GM18858 (cell line): ENCODE results near the gene SOX11.

Source experiments
- ATAC-seq: cut with Tn5 transposase; IDR thresholded peaks from one replicate; pipeline ENCODE4 v1.9.1; 2021; ENCODE audit not compliant: unreplicated experiment

Gene SOX11

DNA sequence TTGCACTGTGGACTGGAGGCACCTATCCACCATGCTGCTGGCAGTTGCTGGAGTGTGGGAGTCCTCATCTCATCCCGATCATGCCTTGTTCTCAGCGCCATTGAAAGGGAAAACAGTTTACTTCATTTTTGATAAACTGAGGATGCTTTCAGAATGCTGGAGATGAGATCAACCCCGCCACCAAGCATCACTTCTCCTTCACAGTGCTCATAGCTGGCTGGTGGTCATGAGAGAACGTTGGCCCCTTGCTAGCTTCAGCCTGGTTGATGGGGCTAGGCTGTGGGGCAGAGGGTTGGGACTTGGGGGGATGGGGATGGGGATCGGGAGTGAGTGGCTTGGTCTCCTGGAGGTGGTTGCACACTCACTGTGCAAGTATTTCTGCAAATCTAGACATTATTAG lies 30.1 kb downstream of the SOX11 start:
- ATAC-seq, result no peak

DNA sequence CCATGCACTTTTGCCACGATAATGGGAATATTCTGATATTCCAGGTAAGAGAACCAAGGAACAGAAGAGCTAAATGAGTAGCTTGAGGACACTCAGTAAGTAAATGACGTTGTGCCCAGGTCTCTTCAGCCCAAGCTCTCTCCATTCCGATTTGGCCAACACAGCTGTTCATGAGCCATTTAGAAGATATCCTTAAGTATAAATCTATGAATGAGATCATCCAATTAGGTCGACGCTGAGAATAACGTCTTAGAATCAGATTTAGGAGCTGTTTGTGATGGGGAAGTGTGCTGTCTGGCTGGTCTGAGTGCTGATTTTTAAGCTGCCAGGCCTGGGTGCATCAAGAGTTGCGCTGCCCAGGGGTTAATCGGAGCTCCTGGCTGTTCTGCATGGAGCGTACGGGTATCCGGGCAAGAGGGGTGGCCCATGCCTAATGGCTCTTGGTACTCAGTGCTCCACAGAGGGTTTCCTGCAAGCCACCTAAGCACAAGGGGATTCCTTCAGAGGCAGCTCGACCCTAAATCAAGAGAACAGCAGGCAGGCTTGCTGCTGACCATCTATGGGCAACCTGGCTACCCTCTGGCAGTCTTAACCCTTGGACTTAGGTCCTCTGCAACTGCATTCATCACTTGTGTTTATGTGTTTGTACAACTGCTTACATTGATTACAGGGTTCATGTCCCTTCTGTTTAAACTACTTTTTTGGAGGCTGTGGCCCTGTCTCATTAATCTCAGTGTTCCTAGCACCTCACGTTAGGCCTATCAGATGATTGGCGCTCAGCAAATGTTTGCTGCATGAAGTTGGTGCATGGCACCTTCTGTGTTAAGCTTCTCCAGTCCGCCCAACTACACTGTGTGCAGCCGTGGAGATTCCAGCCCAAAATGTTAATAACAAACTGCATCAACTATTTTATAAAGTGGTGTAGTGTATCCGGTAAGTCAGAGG lies 31.9 kb downstream of the SOX11 start:
- ATAC-seq, result no peak

DNA sequence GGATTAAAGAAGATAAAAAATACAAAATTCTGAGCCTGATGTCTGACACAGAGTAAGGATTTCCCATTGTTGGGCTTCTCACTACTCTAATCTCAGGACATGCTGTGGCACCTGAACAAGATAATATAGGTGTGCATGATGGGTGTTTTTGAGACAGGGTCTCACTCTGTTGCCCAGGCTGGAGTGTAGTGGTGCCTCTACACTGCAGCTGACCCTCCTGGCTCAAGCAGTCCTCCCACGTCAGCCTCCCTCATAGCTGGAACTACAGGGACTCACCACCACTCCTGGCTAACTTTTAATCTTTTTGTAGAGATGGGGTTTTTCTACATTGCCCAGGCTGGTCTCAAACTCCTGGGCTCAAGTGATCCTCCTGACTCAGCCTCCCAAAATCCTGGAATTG lies 32.9 kb downstream of the SOX11 start:
- ATAC-seq, result no peak

DNA sequence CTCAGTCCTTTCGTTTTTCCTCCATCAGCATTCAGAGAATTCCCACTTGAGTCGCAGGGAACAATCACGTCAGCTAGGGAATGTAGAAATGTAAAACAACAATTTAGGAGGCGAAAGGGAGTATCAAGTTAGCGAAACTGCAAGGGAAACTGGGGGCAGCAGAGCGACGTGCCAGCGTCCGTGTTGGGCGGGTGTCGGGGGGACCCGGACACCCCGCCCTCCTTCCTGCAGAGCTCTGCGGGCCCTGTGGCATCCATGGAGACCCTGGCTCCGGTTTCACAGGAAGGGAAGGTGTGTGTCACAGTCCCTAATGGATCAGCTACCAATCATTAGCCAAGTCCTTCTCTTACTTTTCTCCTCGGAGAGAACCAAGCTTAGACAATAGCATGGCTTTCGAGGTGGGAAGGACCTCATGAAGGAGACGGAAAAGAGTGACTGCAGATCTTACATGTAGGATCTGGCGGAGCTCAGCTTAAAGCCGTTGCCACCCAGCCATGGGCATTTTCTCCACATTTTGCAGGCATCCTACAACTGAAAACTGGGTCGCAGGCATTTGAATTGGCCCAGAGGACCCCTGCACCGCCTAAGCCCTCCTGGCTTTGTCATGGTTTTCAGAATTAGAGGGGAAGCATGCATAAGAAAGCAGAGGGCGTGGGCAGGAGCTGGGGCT lies 33.7 kb downstream of the SOX11 start:
- ATAC-seq, result no peak

DNA sequence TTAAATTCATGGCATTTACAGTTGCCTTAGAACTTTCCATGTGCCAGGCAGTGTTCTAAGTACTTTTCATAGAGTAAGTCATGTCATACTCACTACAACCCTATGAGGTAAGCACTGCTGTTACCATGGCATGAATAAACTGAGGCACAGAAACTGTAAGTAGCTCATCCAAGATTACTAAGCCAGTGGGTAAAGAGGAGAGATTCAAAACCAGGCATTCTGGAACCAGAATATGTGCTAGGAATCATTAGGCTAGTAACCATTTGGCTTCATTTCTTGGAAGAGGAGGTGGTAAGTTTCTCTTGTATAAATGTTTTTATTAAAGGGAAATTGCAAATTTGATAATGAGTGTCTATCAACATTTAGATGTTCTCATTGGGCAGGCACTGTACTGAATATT lies 35.1 kb downstream of the SOX11 start:
- no peak for ATAC-seq

DNA sequence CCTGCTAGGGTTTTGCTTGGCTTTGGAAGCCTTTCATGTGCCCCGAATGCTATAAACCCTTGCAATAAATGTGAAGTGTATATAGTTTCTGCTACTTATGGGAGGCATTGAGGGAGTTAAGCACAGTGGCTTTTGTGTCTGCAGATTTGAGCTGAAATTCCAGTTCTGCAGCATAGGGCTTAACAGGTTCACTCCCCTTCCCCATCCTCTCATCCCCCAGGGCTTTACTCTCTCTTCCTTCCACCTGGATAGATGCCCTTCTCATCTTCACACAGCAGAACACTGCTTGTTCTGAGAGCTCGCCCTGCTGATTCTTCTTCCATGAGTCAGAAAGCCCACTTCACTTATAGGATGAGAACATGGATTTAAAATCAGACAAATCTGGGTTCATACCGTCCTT lies 37.2 kb downstream of the SOX11 start:
- no peak for ATAC-seq

DNA sequence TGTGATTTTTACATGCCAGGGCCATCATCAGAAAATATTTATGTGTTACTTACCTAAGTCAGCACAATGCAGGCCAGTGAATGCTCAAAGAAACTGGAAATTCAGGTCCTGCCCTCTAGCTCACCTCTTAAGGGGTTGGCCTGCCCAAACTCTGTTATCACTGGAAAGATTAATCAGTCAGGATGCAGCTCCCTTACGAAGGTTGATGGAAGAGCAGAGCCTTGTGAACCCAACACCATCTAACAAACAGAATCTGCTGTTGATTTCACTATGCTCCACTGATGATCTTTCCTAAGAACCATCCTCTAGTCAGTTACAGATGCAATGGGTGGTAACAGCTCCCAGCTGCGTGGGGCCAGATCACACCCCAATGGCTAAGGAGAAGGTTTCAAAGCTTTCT lies 38.2 kb downstream of the SOX11 start:
- no peak for ATAC-seq

DNA sequence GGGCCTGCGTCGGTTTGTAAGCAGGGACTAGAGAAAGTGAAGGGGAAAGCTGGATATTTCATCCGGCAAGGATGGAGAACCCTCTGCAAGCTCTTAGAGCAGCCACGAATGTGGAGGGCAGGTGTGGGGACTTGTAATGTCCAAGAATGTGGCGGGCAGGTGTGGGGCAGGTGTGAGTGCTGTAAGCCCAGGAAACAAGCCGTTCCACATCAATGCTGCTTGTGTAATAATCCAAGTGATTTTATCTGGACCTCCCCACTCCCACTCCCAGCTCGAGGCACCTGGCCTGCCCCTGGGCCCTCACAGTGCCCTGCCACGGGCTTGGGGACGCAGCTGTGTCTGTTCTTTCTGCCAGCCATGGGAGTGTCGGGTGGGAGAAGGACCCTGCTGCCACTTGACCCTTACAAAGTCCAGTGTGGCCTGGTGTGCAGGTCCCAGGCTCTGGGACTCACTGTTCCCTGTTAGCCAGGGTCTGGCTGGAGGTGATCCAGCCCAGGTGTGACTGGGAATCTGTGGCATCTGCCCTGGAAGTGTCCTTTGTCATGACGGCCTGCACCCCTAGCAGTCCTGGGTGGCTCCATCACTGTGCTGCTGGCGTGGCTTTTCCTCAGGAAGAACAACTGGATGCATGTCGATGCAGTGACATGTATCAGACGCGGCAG lies 42.8 kb downstream of the SOX11 start:
- no peak for ATAC-seq

DNA sequence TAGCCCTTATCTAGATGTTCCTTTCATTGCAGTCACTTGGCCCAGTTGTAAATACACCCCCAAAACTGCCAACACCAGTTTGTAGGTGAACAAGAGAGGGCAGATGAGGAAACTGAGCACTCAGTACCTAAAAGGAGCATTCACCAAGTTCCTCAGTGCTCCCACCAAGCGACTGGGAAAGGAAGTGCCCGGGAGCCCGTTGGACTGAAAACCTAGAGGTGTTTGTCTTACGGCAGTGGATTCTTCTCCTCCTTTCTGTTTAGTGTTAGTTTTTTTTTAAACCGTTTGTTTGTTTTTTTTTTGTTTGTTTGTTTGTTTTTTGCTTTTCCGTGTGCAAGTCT lies 43.3 kb downstream of the SOX11 start:
- no peak for ATAC-seq

DNA sequence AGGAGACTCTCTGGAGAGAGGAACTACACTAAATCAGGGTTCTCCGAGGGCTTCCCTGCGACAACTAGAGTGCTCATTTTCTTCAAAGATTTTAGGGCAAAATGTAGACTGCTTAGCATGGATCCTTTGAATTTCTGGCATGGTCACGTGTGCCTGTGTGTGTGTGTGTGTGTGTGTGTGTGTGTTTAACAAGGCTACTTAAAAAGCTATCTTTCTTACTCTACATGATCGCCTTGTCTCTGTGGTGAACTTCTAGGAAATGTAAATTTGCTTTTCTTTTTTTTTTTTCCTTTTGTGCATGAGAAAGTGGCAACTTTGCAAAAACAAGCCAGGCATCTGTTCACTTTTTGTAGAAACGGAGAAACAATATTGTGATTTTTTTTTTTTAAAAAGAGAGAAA lies 43.9 kb downstream of the SOX11 start:
- no peak for ATAC-seq

DNA sequence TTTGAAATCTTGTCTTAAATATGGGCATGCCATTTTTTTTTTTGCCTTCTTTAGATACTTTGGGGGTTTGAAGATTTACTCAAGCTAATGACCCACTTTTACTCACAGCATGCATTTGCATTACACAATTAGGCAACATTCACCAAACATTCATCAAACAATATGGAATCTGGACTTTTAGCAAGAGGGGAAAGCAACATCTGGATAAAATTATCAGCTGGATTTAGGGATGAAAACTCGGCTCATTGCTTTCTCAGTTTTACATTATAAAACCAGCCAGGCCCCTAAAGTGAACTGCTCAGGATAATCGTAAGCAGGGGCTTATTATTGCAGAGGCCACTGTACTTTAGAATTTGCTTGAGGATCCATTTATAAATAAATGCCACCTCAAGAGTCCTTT lies 44.7 kb downstream of the SOX11 start:
- no peak for ATAC-seq

DNA sequence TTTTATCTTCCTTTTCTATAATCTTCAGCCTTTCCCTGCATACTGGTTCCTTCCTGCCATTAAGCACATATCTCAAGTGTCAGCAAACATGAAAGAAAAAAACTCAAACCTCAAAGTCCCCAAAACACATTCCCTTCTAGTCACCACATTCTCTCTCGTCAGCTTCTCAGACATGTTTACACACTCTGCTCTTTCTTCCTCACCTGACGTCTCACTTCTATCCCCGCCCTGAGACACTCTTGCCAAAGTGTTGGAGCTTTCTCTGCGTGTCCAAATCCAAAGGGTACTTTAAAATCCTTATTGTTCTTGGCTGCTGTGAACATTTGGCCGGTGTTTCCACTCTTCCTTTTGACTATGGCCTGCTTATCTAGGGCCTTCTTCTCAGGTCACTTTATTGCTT lies 47.9 kb downstream of the SOX11 start:
- ATAC-seq, result no peak

DNA sequence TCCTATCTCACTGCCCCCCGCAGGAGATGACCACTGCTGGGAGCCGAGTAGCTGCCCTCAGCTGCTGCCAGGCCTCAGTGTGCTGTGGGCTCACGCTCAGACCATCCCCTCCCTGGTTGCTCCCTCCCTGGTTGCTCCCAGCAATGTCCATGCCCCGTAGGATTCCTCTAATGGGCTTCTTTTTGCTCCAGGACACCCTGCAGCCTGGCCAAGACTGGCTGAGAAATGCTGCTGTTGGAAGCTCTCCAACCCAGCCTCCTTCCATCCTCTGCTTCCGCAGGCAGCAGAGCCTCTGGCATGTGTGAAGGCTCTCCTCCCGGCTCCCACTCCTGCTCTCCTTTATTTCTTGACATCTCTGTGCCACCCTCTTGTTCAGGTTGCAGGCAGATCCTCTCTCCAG lies 48.6 kb downstream of the SOX11 start:
- ATAC-seq, result no peak

DNA sequence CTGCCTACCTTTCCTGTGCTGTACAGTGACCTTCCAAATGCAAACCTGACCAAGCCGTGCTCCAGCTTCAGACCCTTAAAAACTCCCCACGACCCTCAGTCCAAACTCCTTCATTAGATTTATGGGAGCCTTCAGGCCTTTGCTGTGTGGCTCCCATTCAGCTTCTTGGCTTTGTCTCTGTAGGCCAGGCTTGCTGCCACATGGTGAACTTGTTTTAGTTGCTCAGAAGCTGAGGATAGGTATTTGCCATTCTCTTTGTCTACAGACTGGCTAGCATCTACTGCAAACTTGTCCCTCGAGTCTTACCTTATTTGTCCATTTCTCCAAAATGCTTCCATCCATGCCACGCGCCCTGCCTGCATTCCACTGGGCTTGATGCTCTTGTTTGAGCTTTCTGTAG lies 49.1 kb downstream of the SOX11 start:
- no peak for ATAC-seq

DNA sequence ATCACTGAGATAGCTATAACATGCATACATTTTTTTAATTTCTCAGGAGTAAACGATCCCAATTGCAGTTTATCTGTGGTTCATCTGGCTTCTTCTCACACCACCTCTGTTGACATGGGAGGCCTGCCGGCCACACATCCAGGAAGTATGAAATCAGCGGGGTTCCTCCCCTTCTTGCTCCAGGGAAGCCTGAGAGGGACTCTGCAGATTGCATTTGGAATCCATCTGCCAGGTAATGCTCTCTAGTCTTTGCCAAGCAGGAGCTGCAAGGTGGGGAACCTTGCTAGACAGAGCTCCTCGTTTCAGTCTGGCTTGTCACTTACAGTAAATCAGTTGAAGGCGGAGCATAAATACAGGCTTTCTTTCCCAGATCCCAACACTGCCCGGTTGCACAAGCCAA lies 49.9 kb downstream of the SOX11 start:
- ATAC-seq, result no peak

DNA sequence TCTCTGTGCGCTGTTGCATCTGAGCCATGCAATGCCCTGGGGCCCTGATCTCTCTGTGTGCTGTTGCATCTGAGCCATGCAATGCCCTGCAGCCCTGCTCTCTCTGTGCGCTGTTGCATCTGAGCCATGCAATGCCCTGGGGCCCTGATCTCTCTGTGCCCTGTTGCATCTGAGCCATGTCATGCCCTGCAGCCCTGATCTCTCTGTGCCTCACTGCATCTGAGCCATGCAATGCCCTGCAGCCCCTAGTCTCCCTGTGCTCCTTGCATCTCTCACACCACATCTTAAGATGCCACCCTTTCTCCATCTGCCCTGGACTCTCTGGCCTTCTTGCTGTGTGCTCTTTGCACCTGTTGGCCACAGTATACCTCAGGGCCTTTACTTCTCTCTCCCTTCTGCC lies 56.2 kb downstream of the SOX11 start:
- no peak for ATAC-seq

DNA sequence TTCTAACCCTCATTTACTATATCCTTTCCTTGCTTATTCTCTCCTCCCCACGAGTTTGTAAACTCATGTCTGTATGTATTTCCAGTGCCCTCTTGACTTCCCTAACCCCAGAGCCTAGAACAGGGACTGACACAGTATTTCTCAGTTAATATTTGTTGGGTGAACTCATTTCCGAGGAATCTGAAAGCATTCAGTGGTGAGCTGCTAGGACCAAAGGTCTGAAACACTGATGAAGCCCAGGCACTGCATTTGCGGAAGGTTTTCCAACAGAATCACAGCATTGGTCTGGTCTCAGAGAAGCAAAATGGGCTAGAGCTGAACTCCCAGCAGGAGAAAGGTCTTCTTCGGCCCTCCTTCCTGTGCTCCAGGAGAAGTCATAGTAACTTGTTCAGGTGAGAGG lies 56.8 kb downstream of the SOX11 start:
- ATAC-seq, result no peak

DNA sequence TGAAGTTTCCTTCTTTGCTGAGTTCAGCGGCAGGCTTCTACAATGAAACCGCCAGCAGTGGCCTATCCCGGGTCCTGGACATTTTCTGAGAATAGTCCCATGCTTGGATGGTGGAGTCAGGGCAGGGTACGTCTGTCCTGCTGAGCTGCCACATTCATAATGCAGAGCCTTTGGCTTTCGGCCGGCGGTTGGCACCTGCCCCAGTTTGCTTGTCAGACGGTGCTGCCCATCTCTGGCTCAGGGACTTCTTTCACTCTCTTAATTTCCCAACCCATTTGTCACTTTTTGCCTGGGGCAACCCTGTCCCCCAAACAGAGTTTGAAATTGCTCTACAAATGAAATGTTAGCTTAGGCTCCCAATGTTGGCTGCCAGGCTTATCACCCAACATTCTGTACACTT lies 57.2 kb downstream of the SOX11 start:
- no peak for ATAC-seq
